Mesothelial cell of epicardium (in vitro differentiated cells): ENCODE data around the gene MACROD2. TPM values are rescaled to one million over a fixed set of nuclear protein-coding genes. Genes with fewer than 3 reads are reported as not detected.

Experiments
- DNase-seq, 2 experiments: peaks; one replicate each; pipeline ENCODE4 v3.0.0; 2021; ENCODE audit warnings: low spot score in 2 of 2; ENCODE audit not compliant: unreplicated experiment in 2 of 2
- H3K27ac Mint-ChIP-seq: 2 replicates; pipeline ENCODE4 v1.8.0; 2021; ENCODE audit warnings: mixed read lengths
- H3K27me3 Mint-ChIP-seq: 2 replicates; pipeline ENCODE4 v1.8.0; 2021; ENCODE audit warnings: low read depth, mixed read lengths
- H3K36me3 Mint-ChIP-seq: 2 replicates; pipeline ENCODE4 v1.8.0; 2021; ENCODE audit warnings: mixed read lengths
- H3K4me1 Mint-ChIP-seq: 2 replicates; pipeline ENCODE4 v1.8.0; 2021; ENCODE audit warnings: mixed read lengths
- H3K4me3 Mint-ChIP-seq: 2 replicates; pipeline ENCODE4 v1.8.0; 2021; ENCODE audit warnings: mild to moderate bottlenecking, moderate library complexity, mixed read lengths
- H3K9me3 Mint-ChIP-seq: 2 replicates; pipeline ENCODE4 v1.8.0; 2021; ENCODE audit warnings: mixed read lengths
- total RNA-seq: library from RNA; stranded (reverse); gene quantifications from 3 replicates; pipeline ENCODE4 v1.2.1, GENCODE V29; 2021
- TF ChIP-seq, protein P1 (sequence below): fragments of 200-600 bp; sonication (generic); IDR thresholded peaks from one replicate; pipeline ENCODE4 v1.5.0; 2021; ENCODE audit warnings: antibody characterized with exemption; ENCODE audit not compliant: unreplicated experiment

The MACROD2 gene
- total RNA-seq, 1 donor from 2014 or later: 10.0 TPM

DNA sequence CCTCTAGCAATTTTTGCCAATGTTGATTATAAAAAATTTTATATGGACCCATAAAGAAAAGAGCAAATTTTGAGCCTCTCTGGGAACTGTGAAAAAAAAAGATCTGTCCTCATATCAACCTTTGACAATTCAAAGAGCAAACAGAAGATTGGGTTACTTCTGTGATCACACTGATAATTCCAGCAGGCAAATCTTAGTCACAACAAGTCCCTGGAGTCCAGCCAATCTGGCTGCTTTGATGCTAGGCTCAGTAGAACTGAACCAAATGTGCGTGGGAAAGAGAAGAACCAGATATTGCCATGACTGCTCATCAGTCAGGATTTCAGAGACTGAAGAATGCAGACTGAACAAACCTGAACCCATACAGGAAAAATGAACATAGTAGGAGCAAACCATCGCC lies 780.5 kb downstream of the MACROD2 start:
- DNase-seq: no peak
- H3K4me1 Mint-ChIP-seq: peaks cover 28% of the 10 kb centered on the region

DNA sequence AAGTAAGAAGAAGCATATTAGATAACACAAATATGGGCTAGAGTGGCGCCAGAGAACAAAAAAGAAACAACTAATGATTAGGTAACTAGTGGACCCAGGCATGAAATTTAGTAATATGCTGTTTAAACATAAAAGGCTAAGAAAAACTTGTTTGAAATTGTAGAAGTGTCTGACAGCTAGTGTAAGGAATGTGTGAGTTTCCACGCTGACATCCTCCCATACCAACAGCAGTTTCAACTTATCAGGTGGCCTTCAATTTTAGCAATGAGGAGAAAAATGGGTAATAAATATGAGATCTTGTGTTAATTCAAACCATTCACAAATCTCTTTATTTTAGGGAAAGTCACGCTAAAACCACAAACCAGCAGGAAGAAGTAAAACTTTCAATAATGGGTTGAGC lies 782.3 kb downstream of the MACROD2 start:
- H3K27me3 Mint-ChIP-seq: no peaks in the 10 kb centered on the region
- H3K4me3 Mint-ChIP-seq: no peak overlapping the region
- TF ChIP-seq, protein P1, sequence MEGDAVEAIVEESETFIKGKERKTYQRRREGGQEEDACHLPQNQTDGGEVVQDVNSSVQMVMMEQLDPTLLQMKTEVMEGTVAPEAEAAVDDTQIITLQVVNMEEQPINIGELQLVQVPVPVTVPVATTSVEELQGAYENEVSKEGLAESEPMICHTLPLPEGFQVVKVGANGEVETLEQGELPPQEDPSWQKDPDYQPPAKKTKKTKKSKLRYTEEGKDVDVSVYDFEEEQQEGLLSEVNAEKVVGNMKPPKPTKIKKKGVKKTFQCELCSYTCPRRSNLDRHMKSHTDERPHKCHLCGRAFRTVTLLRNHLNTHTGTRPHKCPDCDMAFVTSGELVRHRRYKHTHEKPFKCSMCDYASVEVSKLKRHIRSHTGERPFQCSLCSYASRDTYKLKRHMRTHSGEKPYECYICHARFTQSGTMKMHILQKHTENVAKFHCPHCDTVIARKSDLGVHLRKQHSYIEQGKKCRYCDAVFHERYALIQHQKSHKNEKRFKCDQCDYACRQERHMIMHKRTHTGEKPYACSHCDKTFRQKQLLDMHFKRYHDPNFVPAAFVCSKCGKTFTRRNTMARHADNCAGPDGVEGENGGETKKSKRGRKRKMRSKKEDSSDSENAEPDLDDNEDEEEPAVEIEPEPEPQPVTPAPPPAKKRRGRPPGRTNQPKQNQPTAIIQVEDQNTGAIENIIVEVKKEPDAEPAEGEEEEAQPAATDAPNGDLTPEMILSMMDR: no peak
- no peak for DNase-seq
- H3K4me1 Mint-ChIP-seq: peaks cover 29% of the 10 kb centered on the region
- H3K36me3 Mint-ChIP-seq: peaks cover 2% of the 10 kb centered on the region
- peak overlapping the region; percentile 36 for H3K27ac Mint-ChIP-seq
- peaks cover 6% of the 10 kb centered on the region for H3K9me3 Mint-ChIP-seq

More for the DNA sequence above, 780.5 kb downstream of the MACROD2 start:
- Mint-ChIP-seq H3K27me3 (no peaks in the 10 kb centered on the region), H3K27ac (peak overlapping the region; percentile 66), H3K9me3 (peaks cover 19% of the 10 kb centered on the region), H3K4me3 (no peak overlapping the region), H3K36me3 (peaks cover 8% of the 10 kb centered on the region)
- TF ChIP-seq, protein P1: no peak

DNA sequence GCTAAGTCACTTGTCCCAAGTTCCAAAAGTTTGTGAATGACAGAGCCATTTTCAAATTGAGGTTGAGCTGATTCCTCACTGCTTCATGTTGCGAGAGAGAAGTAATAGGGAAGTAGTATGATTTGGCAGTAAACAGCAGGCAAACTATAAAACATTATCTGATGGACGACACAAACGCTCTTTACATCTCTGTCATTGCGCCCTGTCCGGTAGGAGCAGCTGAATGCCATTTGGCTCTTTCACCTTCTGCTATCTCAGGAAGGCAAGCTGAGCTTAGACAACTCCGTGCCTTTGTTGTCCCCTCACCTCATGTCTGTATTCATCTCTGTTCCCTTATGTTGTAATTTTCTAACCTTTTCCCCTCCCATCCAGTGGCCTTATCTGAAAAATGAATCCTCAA lies 782.8 kb downstream of the MACROD2 start:
- TF ChIP-seq, protein P1: no peak
- peaks cover 31% of the 10 kb centered on the region for H3K4me1 Mint-ChIP-seq
- no peak overlapping the region for H3K4me3 Mint-ChIP-seq
- no peak overlapping the region for H3K27ac Mint-ChIP-seq
- no peak for DNase-seq
- no peaks in the 10 kb centered on the region for H3K27me3 Mint-ChIP-seq
- H3K9me3 Mint-ChIP-seq: peaks cover 3% of the 10 kb centered on the region
- H3K36me3 Mint-ChIP-seq: peaks cover 2% of the 10 kb centered on the region

DNA sequence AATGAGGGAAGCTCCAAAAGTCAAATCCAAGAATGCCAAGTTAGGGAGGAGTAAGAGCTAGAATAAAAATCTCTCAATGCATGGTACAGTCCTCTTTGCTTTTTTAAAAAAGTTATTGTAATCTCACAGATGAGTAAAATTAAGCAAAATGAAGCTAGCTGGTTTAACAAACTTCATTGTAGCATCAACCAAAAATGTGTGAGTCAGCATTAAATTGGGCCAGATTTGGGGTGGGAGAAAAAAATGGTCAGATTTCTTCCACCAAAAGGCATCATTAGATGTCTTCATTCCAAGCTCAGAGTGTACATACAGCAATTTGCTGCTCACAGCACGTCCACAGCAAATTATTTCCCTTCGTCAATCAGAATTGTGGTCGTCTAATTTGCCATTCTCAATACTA lies 783.6 kb downstream of the MACROD2 start:
- no peaks in the 10 kb centered on the region for H3K36me3 Mint-ChIP-seq
- peaks cover 36% of the 10 kb centered on the region for H3K4me1 Mint-ChIP-seq
- H3K27ac Mint-ChIP-seq: no peak overlapping the region
- H3K4me3 Mint-ChIP-seq: no peak overlapping the region
- peaks cover 3% of the 10 kb centered on the region for H3K9me3 Mint-ChIP-seq
- TF ChIP-seq, protein P1: no peak
- no peaks in the 10 kb centered on the region for H3K27me3 Mint-ChIP-seq
- DNase-seq: no peak

DNA sequence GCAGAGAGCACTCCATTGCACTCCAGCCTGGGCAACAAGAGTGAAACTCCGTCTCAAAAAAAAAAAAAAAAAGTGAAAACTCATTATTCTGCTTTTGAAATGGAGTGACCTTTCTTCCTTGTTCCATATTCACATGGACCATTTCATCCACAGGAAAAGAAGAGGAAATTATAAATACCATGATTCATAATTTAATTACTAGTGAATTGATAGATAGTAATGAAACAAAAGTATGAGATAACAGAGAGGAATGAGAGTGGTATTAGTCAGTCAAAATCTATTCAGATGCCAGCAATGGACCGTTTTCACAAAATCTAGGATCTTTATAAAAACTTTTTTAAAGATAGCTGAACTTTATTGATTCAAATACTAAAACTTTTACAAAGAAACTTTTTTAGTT lies 785.2 kb downstream of the MACROD2 start:
- Mint-ChIP-seq H3K4me1 (peaks cover 35% of the 10 kb centered on the region), H3K4me3 (no peak overlapping the region), H3K27me3 (no peaks in the 10 kb centered on the region), H3K36me3 (no peaks in the 10 kb centered on the region), H3K9me3 (peaks cover 3% of the 10 kb centered on the region), H3K27ac (no peak overlapping the region)
- TF ChIP-seq, protein P1: no peak
- no peak for DNase-seq

DNA sequence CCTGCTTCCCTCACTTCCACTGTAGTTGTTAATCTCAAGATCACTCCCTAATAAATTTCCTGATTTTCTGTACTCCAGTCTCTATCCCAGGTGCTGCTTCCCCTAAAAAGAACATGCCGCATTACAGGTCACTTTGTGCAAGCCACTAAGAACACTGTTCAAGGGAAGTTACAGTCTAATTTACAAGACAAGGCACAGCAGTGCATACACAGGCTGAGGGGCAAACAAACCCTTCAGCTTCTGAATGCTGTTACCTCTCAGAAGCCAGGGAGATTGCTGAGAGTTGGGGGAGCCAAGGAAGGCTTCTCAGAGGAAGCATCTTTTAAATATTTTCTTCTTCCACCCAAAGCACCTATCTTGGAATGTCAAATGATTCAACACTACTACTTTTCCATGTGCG lies 787.4 kb downstream of the MACROD2 start:
- H3K9me3 Mint-ChIP-seq: no peaks in the 10 kb centered on the region
- no peak for DNase-seq
- no peaks in the 10 kb centered on the region for H3K27me3 Mint-ChIP-seq
- H3K4me3 Mint-ChIP-seq: no peak overlapping the region
- H3K27ac Mint-ChIP-seq: no peak overlapping the region
- TF ChIP-seq, protein P1: no peak
- no peaks in the 10 kb centered on the region for H3K36me3 Mint-ChIP-seq
- peaks cover 42% of the 10 kb centered on the region for H3K4me1 Mint-ChIP-seq
